Panc1 (cell line): ENCODE results near the gene LATS2. TPM values are rescaled to one million over a fixed set of nuclear protein-coding genes. Genes with fewer than 3 reads are reported as not detected.
A peak's percentile ranks its signal among the peaks of the same experiment; 100 is the strongest.

Source experiments
- ATAC-seq: fragments of 200-7000 bp; cut with Tn5 transposase; 2 replicates; pipeline ENCODE4 v1.9.1; 2020; ENCODE audit warnings: mild to moderate bottlenecking, moderate library complexity
- BruUV-seq: library from RNA; stranded (reverse); fragments of 400-500 nt; replicated peaks from 2 replicates; lab custom pipeline; 2021; lab: Mats Ljungman, UMichigan
- CTCF ChIA-PET: fragments of 300-600 bp; sonication (Branson Sonifier 250); formaldehyde crosslinking; loops from one replicate; lab custom pipeline; 2022; ENCODE audit warnings: antibody characterized with exemption; lab: Charles Lee
- POLR2A ChIA-PET: fragments of 300-600 bp; sonication (Branson Sonifier 250); formaldehyde crosslinking; loops from one replicate; lab custom pipeline; 2022; ENCODE audit warnings: antibody characterized with exemption; lab: Charles Lee
- DNase-seq: peaks from one replicate; pipeline ENCODE4 v3.0.0-alpha.2; 2010; ENCODE audit warnings: low read depth, low spot score
- H3K27ac ChIP-seq: 2 replicates; pipeline ENCODE4 v1.5.1; 2011; ENCODE audit warnings: mild to moderate bottlenecking, low read length, inconsistent platforms
- H3K27me3 ChIP-seq: fragments of 200-500 bp; sonication (Bioruptor generic); 2 replicates; pipeline ENCODE4 v1.6.0; 2014; ENCODE audit warnings: low read length, inconsistent platforms; ENCODE audit not compliant: control insufficient read depth, insufficient read depth
- H3K36me3 ChIP-seq: fragments of 200-500 bp; sonication (Bioruptor generic); 2 replicates; pipeline ENCODE4 v1.5.1; 2014; ENCODE audit warnings: inconsistent platforms, mild to moderate bottlenecking, low read length, moderate library complexity; ENCODE audit not compliant: control insufficient read depth, insufficient read depth
- H3K4me1 ChIP-seq: 2 replicates; pipeline ENCODE4 v1.5.1; 2011; ENCODE audit warnings: inconsistent platforms, mild to moderate bottlenecking, low read length, moderate library complexity; ENCODE audit not compliant: control insufficient read depth, insufficient read depth
- H3K4me3 ChIP-seq, 2 experiments: 2 replicates each; pipeline ENCODE4 v1.5.1; 2011 to 2012; ENCODE audit warnings: low read depth in 2 of 2, low read length in 2 of 2, mild to moderate bottlenecking in 2 of 2, inconsistent platforms in 1 of 2, moderate library complexity in 1 of 2
- H3K9me3 ChIP-seq: fragments of 200-500 bp; sonication (Bioruptor generic); 2 replicates; pipeline ENCODE4 v1.5.1; 2014; ENCODE audit warnings: low read depth, mild to moderate bottlenecking, inconsistent platforms, low read length, moderate library complexity; ENCODE audit not compliant: control insufficient read depth, insufficient read depth
- POLR2AphosphoS5 ChIP-seq: IDR thresholded peaks from 2 replicates; pipeline ENCODE4 v1.6.1; 2012; ENCODE audit warnings: mild to moderate bottlenecking, low read depth, low read length, moderate library complexity
- SIN3A ChIP-seq: IDR thresholded peaks from 2 replicates; pipeline ENCODE4 v1.6.1; 2012; ENCODE audit warnings: low read depth, mild to moderate bottlenecking, low read length, moderate library complexity, borderline replicate concordance; ENCODE audit not compliant: insufficient read depth
- TCF7L2 ChIP-seq: IDR thresholded peaks from 2 replicates; pipeline ENCODE4 v1.6.1; 2011; ENCODE audit warnings: mild to moderate bottlenecking, low read depth, low read length, inconsistent platforms
- in situ Hi-C: cut with HindIII; loops from 2 replicates; pipeline ENCODE4 v1.10.0; 2016; ENCODE audit warnings: low sequenced_read_pairs, low pct_unique_long_range_greater_than_20kb
- intact Hi-C: fragments of 100-400 bp; cut with micrococcal nuclease; formaldehyde crosslinking; loops from one replicate; pipeline ENCODE4 v1.10.0; 2022; ENCODE audit not compliant: unreplicated experiment
- total RNA-seq: library from RNA; stranded (reverse); gene quantifications from one replicate; pipeline ENCODE4 v1.2.1, GENCODE V29; 2021; ENCODE audit not compliant: unreplicated experiment
- TF ChIP-seq, protein P1 (sequence below), 2 experiments: IDR thresholded peaks; 2 replicates each; pipeline ENCODE4 v1.6.1; 2011 to 2012; ENCODE audit warnings: low read depth in 2 of 2, control low read depth in 1 of 2, low read length in 1 of 2, mild to moderate bottlenecking in 1 of 2, moderate library complexity in 1 of 2; ENCODE audit not compliant: insufficient read depth in 1 of 2
- TF ChIP-seq, protein P2 (sequence below): fragments of 450-650 bp; IDR thresholded peaks from 2 replicates; pipeline ENCODE4 v1.5.1; 2017; ENCODE audit warnings: mild to moderate bottlenecking

Gene LATS2
- total RNA-seq, 1 experiment from 2014 or later: 24.5 TPM

DNA sequence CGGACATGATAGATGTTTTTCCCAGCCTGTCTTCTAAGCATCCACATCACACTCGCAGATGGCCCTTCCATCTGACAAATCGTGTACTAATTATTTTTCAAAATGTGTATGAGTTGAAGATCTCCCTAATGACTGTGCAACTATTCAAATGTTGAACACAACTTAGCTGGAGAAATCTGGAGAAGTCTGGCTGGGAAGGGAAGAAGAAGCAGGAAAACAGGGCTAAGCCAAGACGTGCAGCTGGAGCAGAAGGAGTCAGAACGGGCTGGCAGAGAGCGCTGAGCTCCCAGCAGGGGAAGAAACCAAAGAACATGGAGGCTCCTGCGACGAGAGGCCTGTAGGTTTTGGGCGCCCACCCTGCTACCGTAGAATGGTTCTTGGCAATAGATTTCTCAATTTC is 13.2 kb upstream of the LATS2 start:
- TF ChIP-seq TCF7L2: no peak
- TF ChIP-seq, protein P1, sequence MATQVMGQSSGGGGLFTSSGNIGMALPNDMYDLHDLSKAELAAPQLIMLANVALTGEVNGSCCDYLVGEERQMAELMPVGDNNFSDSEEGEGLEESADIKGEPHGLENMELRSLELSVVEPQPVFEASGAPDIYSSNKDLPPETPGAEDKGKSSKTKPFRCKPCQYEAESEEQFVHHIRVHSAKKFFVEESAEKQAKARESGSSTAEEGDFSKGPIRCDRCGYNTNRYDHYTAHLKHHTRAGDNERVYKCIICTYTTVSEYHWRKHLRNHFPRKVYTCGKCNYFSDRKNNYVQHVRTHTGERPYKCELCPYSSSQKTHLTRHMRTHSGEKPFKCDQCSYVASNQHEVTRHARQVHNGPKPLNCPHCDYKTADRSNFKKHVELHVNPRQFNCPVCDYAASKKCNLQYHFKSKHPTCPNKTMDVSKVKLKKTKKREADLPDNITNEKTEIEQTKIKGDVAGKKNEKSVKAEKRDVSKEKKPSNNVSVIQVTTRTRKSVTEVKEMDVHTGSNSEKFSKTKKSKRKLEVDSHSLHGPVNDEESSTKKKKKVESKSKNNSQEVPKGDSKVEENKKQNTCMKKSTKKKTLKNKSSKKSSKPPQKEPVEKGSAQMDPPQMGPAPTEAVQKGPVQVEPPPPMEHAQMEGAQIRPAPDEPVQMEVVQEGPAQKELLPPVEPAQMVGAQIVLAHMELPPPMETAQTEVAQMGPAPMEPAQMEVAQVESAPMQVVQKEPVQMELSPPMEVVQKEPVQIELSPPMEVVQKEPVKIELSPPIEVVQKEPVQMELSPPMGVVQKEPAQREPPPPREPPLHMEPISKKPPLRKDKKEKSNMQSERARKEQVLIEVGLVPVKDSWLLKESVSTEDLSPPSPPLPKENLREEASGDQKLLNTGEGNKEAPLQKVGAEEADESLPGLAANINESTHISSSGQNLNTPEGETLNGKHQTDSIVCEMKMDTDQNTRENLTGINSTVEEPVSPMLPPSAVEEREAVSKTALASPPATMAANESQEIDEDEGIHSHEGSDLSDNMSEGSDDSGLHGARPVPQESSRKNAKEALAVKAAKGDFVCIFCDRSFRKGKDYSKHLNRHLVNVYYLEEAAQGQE (IDR thresholded peaks at IDR 0.05; ENCODE audit: insufficient read depth in 1 of 2, low read depth in 2 of 2, low read length in 1 of 2): no peak
- TF ChIP-seq POLR2AphosphoS5: no peak
- no peak for TF ChIP-seq SIN3A
- TF ChIP-seq, protein P2, sequence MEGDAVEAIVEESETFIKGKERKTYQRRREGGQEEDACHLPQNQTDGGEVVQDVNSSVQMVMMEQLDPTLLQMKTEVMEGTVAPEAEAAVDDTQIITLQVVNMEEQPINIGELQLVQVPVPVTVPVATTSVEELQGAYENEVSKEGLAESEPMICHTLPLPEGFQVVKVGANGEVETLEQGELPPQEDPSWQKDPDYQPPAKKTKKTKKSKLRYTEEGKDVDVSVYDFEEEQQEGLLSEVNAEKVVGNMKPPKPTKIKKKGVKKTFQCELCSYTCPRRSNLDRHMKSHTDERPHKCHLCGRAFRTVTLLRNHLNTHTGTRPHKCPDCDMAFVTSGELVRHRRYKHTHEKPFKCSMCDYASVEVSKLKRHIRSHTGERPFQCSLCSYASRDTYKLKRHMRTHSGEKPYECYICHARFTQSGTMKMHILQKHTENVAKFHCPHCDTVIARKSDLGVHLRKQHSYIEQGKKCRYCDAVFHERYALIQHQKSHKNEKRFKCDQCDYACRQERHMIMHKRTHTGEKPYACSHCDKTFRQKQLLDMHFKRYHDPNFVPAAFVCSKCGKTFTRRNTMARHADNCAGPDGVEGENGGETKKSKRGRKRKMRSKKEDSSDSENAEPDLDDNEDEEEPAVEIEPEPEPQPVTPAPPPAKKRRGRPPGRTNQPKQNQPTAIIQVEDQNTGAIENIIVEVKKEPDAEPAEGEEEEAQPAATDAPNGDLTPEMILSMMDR: no peak
- ATAC-seq (peak; percentile 51; the same call in 1 of the 2 replicates), DNase-seq (no peak)
- H3K4me1 ChIP-seq: peaks cover 4% of the 10 kb centered on the region
- CTCF ChIA-PET: no interaction called here
- no peaks in the 10 kb centered on the region for H3K36me3 ChIP-seq
- in situ Hi-C loops: no loop called here
- intact Hi-C loops: no loop called here
- peak overlapping the region in 1 of 2 experiments; percentile 63; a peak in 2 of 4 replicates for H3K4me3 ChIP-seq
- POLR2A ChIA-PET: interaction anchor here (0.6 kb wide), 1 partner anchor 70 kb away, joined by 4 read pairs; no protein-coding TSS in a partner anchor
- no TSS peak for BruUV-seq
- no peaks in the 10 kb centered on the region for H3K27me3 ChIP-seq
- no peaks in the 10 kb centered on the region for H3K9me3 ChIP-seq
- H3K27ac ChIP-seq: no peak overlapping the region

DNA sequence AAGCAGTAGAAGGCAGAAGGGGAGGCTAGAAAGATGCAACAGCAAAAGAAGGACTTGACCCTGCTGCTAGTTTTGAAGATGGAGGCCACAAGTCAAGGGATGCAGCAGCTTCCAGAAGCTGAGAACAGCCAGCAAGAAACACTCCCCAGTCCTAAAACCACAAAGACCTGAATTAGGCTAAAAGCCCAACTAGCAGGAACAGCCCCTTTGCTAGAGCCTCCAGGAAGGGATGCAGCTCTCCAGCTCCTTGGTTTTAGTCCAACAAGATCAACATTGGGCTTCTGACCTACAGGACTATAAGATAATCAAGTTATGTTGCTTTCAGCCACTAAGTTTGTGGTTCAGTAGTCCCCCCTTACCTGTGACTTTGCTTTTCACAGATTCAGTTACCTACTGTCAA is 10.5 kb upstream of the LATS2 start:
- H3K27ac ChIP-seq: no peak overlapping the region
- BruUV-seq: no TSS peak
- H3K4me1 ChIP-seq: peaks cover 3% of the 10 kb centered on the region
- no peaks in the 10 kb centered on the region for H3K36me3 ChIP-seq
- in situ Hi-C loops: no loop called here
- TF ChIP-seq POLR2AphosphoS5 (no peak), TCF7L2 (no peak), SIN3A (no peak)
- TF ChIP-seq, protein P2: no peak
- TF ChIP-seq, protein P1 (IDR thresholded peaks at IDR 0.05; ENCODE audit: insufficient read depth in 1 of 2, low read depth in 2 of 2, low read length in 1 of 2): no peak
- H3K4me3 ChIP-seq: no peak overlapping the region
- ChIA-PET POLR2A (no interaction called here), CTCF (no interaction called here)
- no peak for DNase-seq
- intact Hi-C loops: no loop called here
- no peaks in the 10 kb centered on the region for H3K9me3 ChIP-seq
- no peaks in the 10 kb centered on the region for H3K27me3 ChIP-seq
- no peak for ATAC-seq
